HG03060 (cell line): ENCODE data around the gene AP1M1.
"Not testable (repeated sequence)": the region's sequence is repeated elsewhere in the genome, so short reads cannot be mapped to it uniquely, and the experiment has no call there.

ENCODE experiments used
- ATAC-seq: cut with Tn5 transposase; IDR thresholded peaks from one replicate; pipeline ENCODE4 v1.9.1; 2021; ENCODE audit warnings: low read depth, moderate number of reproducible peaks; ENCODE audit not compliant: unreplicated experiment

Gene AP1M1

GRCh38 chr19:16259385-16260159, 61.9 kb downstream of the AP1M1 start:
- ATAC-seq, result no peak

GRCh38 chr19:16260160-16260811, 62.6 kb downstream of the AP1M1 start:
- no peak for ATAC-seq

- no peak for ATAC-seq
These were observed 63.1 kb downstream of the AP1M1 start for GRCh38 chr19:16260812-16261161.

- no peak for ATAC-seq
These were observed 64.1 kb downstream of the AP1M1 start for GRCh38 chr19:16261584-16262368.

- ATAC-seq, result no peak
These were observed 64.9 kb downstream of the AP1M1 start for GRCh38 chr19:16262618-16263017.

- no peak for ATAC-seq
These were observed 65.5 kb downstream of the AP1M1 start for GRCh38 chr19:16263141-16263761.

- ATAC-seq, result no peak
These were observed 67.5 kb downstream of the AP1M1 start for GRCh38 chr19:16265205-16265604.

GRCh38 chr19:16265890-16266585, 68.3 kb downstream of the AP1M1 start:
- ATAC-seq, result no peak

- no peak for ATAC-seq
These were observed 68.9 kb downstream of the AP1M1 start for GRCh38 chr19:16266586-16266942.

GRCh38 chr19:16268676-16269319, 71.1 kb downstream of the AP1M1 start:
- ATAC-seq, result no peak

- ATAC-seq, result no peak
These were observed 75.2 kb downstream of the AP1M1 start for GRCh38 chr19:16272945-16273344.

- no peak for ATAC-seq
These were observed 76.7 kb downstream of the AP1M1 start for GRCh38 chr19:16274447-16274846.

GRCh38 chr19:16280306-16280705, 82.6 kb downstream of the AP1M1 start:
- ATAC-seq, result no peak

- ATAC-seq, result no peak
These were observed 84.0 kb downstream of the AP1M1 start for GRCh38 chr19:16281743-16282142.

- no peak for ATAC-seq
These were observed 85.7 kb downstream of the AP1M1 start for GRCh38 chr19:16283210-16284061.

GRCh38 chr19:16284505-16284904, 86.8 kb downstream of the AP1M1 start:
- ATAC-seq, result no peak

GRCh38 chr19:16285079-16285478, 87.4 kb downstream of the AP1M1 start:
- ATAC-seq, result not testable (repeated sequence)

- no peak for ATAC-seq
These were observed 88.2 kb downstream of the AP1M1 start for GRCh38 chr19:16285769-16286498.
